GM23338 (cell line): Measurements from ENCODE around the gene CHN1. TPM values are rescaled to one million over a fixed set of nuclear protein-coding genes. Genes with fewer than 3 reads are reported as not detected.

Source experiments
- ATAC-seq: fragments of 200-7000 bp; cut with Tn5 transposase; 3 replicates; pipeline ENCODE4 v1.9.1; 2020
- DNase-seq: peaks from one replicate; pipeline ENCODE4 v3.0.0-alpha.2; 2015; ENCODE audit warnings: low spot score
- H2AFZ ChIP-seq: fragments of 200-600 bp; sonication (generic); 2 replicates; pipeline ENCODE4 v1.8.0; 2016; ENCODE audit warnings: antibody characterized with exemption, mild to moderate bottlenecking, moderate library complexity
- H3F3A ChIP-seq: fragments of 200-600 bp; sonication (generic); replicated peaks from 2 replicates; pipeline ENCODE4 v1.8.0; 2017; ENCODE audit warnings: antibody characterized with exemption, mixed run types, low read depth
- H3K27ac ChIP-seq: fragments of 200-600 bp; sonication (generic); 2 replicates; pipeline ENCODE4 v1.6.1; 2016; ENCODE audit warnings: low read depth
- H3K27me3 ChIP-seq: fragments of 200-600 bp; sonication (generic); 2 replicates; pipeline ENCODE4 v1.8.0; 2016; ENCODE audit warnings: mild to moderate bottlenecking, mixed run types, moderate library complexity; ENCODE audit not compliant: insufficient read depth
- H3K36me3 ChIP-seq: fragments of 200-600 bp; sonication (generic); 2 replicates; pipeline ENCODE4 v1.8.0; 2016; ENCODE audit warnings: mild to moderate bottlenecking; ENCODE audit not compliant: insufficient read depth
- H3K4me1 ChIP-seq: fragments of 200-600 bp; sonication (generic); 2 replicates; pipeline ENCODE4 v1.8.0; 2016; ENCODE audit warnings: mild to moderate bottlenecking, moderate library complexity; ENCODE audit not compliant: insufficient read depth
- H3K4me2 ChIP-seq: fragments of 200-600 bp; sonication (generic); 2 replicates; pipeline ENCODE4 v1.7.1; 2017; ENCODE audit warnings: mixed run types
- H3K4me3 ChIP-seq: fragments of 200-600 bp; sonication (generic); 2 replicates; pipeline ENCODE4 v1.6.1; 2016; ENCODE audit warnings: mixed run types
- H3K79me2 ChIP-seq: fragments of 200-600 bp; sonication (generic); replicated peaks from 2 replicates; pipeline ENCODE4 v1.8.0; 2017; ENCODE audit warnings: mild to moderate bottlenecking; ENCODE audit not compliant: insufficient read depth
- H3K9me2 ChIP-seq: fragments of 200-600 bp; sonication (generic); 2 replicates; pipeline ENCODE4 v1.8.0; 2017; ENCODE audit not compliant: insufficient read depth
- H4K20me1 ChIP-seq: fragments of 200-600 bp; sonication (generic); replicated peaks from 2 replicates; pipeline ENCODE4 v1.8.0; 2017; ENCODE audit warnings: mild to moderate bottlenecking; ENCODE audit not compliant: insufficient read depth
- H3K27ac Mint-ChIP-seq: 2 replicates; pipeline ENCODE4 v1.8.0; 2020; ENCODE audit warnings: inconsistent platforms, mild to moderate bottlenecking, moderate library complexity, mixed read lengths
- H3K27me3 Mint-ChIP-seq: 3 replicates; pipeline ENCODE4 v1.8.0; 2022; ENCODE audit warnings: low read depth, mild to moderate bottlenecking, moderate library complexity, mixed read lengths, inconsistent platforms; ENCODE audit not compliant: insufficient read depth, poor library complexity
- H3K36me3 Mint-ChIP-seq: 3 replicates; pipeline ENCODE4 v1.8.0; 2021; ENCODE audit warnings: low read depth, mild to moderate bottlenecking, inconsistent platforms, moderate library complexity, mixed read lengths
- H3K4me1 Mint-ChIP-seq: 3 replicates; pipeline ENCODE4 v1.8.0; 2020; ENCODE audit warnings: mild to moderate bottlenecking, inconsistent platforms, mixed read lengths
- H3K4me3 Mint-ChIP-seq: 3 replicates; pipeline ENCODE4 v1.8.0; 2021; ENCODE audit warnings: moderate library complexity, mild to moderate bottlenecking, inconsistent platforms, mixed read lengths
- H3K9me3 Mint-ChIP-seq: 3 replicates; pipeline ENCODE4 v1.8.0; 2020; ENCODE audit warnings: moderate library complexity, mild to moderate bottlenecking, inconsistent platforms, mixed read lengths
- CTCF ChIP-seq, 2 experiments: fragments of 200-600 bp in 1 of 2; sonication (generic) in 1 of 2; conservative IDR thresholded peaks; 2 replicates each; pipeline versions ENCODE4 v1.5.1 to v1.6.1; 2016 to 2017; ENCODE audit warnings: antibody characterized with exemption in 2 of 2, low read depth in 2 of 2, mild to moderate bottlenecking in 2 of 2, moderate library complexity in 1 of 2
- ETS1 ChIP-seq: IDR thresholded peaks from 2 replicates; pipeline ENCODE4 v1.6.1; 2016; ENCODE audit warnings: antibody characterized with exemption
- EZH2 ChIP-seq: fragments of 200-600 bp; sonication (generic); IDR thresholded peaks from one replicate; pipeline ENCODE4 v1.8.0; 2017; ENCODE audit warnings: antibody characterized with exemption, mild to moderate bottlenecking, low read depth; ENCODE audit not compliant: unreplicated experiment
- EZH2phosphoT487 ChIP-seq: fragments of 200-600 bp; sonication (generic); IDR thresholded peaks from one replicate; pipeline ENCODE4 v1.8.1; 2018; ENCODE audit warnings: antibody characterized with exemption; ENCODE audit not compliant: unreplicated experiment
- JUNB ChIP-seq: IDR thresholded peaks from one replicate; pipeline ENCODE4 v1.6.1; 2016; ENCODE audit warnings: antibody characterized with exemption; ENCODE audit not compliant: unreplicated experiment
- ZNF114 ChIP-seq: fragments of 250-450 bp; sonication (Bioruptor Pico); IDR thresholded peaks from 2 replicates; pipeline ENCODE4 v1.5.0; 2020; ENCODE audit warnings: mild to moderate bottlenecking, moderate library complexity
- polyA plus RNA-seq: library from polyadenylated mRNA; unstranded; fragments of >200 nt; fragmentation: Nextera tagmentation; extraction: Ambion mirVana; gene quantifications from 2 replicates; pipeline ENCODE4 v1.2.1, GENCODE V29; 2016
- total RNA-seq: library from RNA; depleted of rRNA; stranded (reverse); fragments of >200 nt; shearing (Covaris generic); gene quantifications from 2 replicates; pipeline ENCODE4 v1.2.3, GENCODE V29; 2014
- TF ChIP-seq, protein P1 (sequence below): fragments of 250-450 bp; sonication (Bioruptor Pico); IDR thresholded peaks from 2 replicates; pipeline ENCODE4 v1.5.0; 2020; ENCODE audit warnings: mild to moderate bottlenecking, moderate library complexity

The CHN1 gene
- total and polyA plus RNA-seq, 2 experiments from 2014 or later, result 28.1 to 36.5 TPM

DNA sequence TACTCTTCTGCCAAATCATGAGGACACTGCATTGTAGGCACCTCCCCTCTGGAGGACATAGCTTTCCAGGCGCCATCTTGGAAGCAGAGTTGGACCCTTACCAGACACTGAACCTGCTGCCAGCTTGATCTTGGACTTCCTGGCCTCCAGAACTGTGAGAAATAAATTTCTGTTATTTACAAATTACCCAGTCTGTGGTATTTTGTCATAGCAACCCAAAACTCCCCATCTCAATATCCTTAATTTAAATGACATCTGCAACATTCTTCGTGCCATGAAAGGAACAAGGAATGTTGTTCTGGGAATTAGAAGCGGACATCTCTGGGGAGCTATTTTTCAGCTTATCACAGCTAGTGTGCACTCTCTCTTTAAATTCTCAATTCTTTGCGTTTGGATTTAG, 183.6 kb downstream of the CHN1 start:
- no peaks in the 10 kb centered on the region; the same call in 1 of the 2 replicates for H3K36me3 ChIP-seq
- Mint-ChIP-seq H3K36me3 (peaks cover 36% of the 10 kb centered on the region), H3K4me3 (no peak overlapping the region), H3K27me3 (peaks cover 2% of the 10 kb centered on the region), H3K27ac (no peak overlapping the region), H3K9me3 (no peaks in the 10 kb centered on the region; the same call in 2 of the 3 replicates), H3K4me1 (peaks cover 19% of the 10 kb centered on the region)
- no peaks in the 10 kb centered on the region for H3F3A ChIP-seq
- H4K20me1 ChIP-seq, result no peaks in the 10 kb centered on the region
- no peak overlapping the region for H3K4me2 ChIP-seq
- DNase-seq, result no peak
- H3K27me3 ChIP-seq, result no peaks in the 10 kb centered on the region
- no peak for TF ChIP-seq JUNB
- TF ChIP-seq CTCF (conservative IDR thresholded peaks at IDR 0.05; ENCODE audit: low read depth in 2 of 2), result no peak
- TF ChIP-seq ZNF114 (CRISPR knock-in tag), result no peak
- no peak for TF ChIP-seq EZH2phosphoT487
- TF ChIP-seq EZH2, result no peak
- TF ChIP-seq ETS1, result no peak
- TF ChIP-seq, protein P1, sequence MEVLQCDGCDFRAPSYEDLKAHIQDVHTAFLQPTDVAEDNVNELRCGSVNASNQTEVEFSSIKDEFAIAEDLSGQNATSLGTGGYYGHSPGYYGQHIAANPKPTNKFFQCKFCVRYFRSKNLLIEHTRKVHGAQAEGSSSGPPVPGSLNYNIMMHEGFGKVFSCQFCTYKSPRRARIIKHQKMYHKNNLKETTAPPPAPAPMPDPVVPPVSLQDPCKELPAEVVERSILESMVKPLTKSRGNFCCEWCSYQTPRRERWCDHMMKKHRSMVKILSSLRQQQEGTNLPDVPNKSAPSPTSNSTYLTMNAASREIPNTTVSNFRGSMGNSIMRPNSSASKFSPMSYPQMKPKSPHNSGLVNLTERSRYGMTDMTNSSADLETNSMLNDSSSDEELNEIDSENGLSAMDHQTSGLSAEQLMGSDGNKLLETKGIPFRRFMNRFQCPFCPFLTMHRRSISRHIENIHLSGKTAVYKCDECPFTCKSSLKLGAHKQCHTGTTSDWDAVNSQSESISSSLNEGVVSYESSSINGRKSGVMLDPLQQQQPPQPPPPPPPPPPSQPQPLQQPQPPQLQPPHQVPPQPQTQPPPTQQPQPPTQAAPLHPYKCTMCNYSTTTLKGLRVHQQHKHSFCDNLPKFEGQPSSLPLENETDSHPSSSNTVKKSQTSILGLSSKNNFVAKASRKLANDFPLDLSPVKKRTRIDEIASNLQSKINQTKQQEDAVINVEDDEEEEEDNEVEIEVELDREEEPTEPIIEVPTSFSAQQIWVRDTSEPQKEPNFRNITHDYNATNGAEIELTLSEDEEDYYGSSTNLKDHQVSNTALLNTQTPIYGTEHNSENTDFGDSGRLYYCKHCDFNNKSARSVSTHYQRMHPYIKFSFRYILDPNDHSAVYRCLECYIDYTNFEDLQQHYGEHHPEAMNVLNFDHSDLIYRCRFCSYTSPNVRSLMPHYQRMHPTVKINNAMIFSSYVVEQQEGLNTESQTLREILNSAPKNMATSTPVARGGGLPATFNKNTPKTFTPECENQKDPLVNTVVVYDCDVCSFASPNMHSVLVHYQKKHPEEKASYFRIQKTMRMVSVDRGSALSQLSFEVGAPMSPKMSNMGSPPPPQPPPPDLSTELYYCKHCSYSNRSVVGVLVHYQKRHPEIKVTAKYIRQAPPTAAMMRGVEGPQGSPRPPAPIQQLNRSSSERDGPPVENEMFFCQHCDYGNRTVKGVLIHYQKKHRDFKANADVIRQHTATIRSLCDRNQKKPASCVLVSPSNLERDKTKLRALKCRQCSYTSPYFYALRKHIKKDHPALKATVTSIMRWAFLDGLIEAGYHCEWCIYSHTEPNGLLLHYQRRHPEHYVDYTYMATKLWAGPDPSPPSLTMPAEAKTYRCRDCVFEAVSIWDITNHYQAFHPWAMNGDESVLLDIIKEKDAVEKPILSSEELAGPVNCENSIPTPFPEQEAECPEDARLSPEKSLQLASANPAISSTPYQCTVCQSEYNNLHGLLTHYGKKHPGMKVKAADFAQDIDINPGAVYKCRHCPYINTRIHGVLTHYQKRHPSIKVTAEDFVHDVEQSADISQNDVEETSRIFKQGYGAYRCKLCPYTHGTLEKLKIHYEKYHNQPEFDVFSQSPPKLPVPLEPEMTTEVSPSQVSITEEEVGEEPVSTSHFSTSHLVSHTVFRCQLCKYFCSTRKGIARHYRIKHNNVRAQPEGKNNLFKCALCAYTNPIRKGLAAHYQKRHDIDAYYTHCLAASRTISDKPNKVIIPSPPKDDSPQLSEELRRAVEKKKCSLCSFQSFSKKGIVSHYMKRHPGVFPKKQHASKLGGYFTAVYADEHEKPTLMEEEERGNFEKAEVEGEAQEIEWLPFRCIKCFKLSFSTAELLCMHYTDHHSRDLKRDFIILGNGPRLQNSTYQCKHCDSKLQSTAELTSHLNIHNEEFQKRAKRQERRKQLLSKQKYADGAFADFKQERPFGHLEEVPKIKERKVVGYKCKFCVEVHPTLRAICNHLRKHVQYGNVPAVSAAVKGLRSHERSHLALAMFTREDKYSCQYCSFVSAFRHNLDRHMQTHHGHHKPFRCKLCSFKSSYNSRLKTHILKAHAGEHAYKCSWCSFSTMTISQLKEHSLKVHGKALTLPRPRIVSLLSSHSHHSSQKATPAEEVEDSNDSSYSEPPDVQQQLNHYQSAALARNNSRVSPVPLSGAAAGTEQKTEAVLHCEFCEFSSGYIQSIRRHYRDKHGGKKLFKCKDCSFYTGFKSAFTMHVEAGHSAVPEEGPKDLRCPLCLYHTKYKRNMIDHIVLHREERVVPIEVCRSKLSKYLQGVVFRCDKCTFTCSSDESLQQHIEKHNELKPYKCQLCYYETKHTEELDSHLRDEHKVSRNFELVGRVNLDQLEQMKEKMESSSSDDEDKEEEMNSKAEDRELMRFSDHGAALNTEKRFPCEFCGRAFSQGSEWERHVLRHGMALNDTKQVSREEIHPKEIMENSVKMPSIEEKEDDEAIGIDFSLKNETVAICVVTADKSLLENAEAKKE (CRISPR knock-in tag), result no peak
- no peaks in the 10 kb centered on the region for H3K9me2 ChIP-seq
- no peak overlapping the region for H3K4me3 ChIP-seq
- peaks cover 22% of the 10 kb centered on the region for H3K4me1 ChIP-seq
- H3K79me2 ChIP-seq, result peaks cover 8% of the 10 kb centered on the region; the same call in 1 of the 2 replicates
- no peak for ATAC-seq
- no peak overlapping the region for H3K27ac ChIP-seq
- no peak overlapping the region for H2AFZ ChIP-seq
